Fibroblast of villous mesenchyme (primary cell): ENCODE results near the gene AMMECR1. TPM values are rescaled to one million over a fixed set of nuclear protein-coding genes. Genes with fewer than 3 reads are reported as not detected.
A peak's percentile ranks its signal among the peaks of the same experiment; 100 is the strongest.

Experiments
- DNase-seq: peaks from one replicate; pipeline ENCODE4 v3.0.0-alpha.2; 2010; ENCODE audit warnings: low read depth
- H3K4me3 ChIP-seq: 2 replicates; pipeline ENCODE4 v1.5.1; 2011; ENCODE audit warnings: low read depth, mild to moderate bottlenecking, low read length
- total RNA-seq: library from RNA; depleted of rRNA; stranded (reverse); fragments of >200 nt; gene quantifications from 2 replicates; pipeline ENCODE4 v1.2.3, GENCODE V29; 2012
- TF ChIP-seq, protein P1 (sequence below): IDR thresholded peaks from 2 replicates; pipeline ENCODE4 v1.5.1; 2012; ENCODE audit warnings: low read depth, mild to moderate bottlenecking, low read length; ENCODE audit not compliant: insufficient read depth

Gene AMMECR1
- total RNA-seq, 1 donor = 21.6 TPM

DNA sequence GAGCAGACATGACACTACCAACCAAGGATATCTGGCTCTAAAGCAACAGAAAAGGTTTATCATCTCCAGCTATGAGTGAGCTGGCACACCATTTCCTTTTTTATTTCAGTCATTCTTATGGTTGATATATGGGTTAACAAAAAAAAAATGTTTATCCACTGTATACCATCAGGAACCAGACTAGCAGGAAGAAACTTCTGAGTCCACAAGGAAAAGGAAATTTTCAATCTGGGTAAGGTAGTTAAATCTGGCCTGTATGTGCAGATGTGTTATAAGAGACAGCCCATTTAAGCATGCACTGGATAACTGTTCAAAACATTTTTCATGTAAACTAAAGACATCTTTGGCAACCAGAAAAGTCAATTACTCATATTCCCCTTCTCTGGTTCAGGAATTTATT, 35.0 kb downstream of the AMMECR1 start:
- no peak for DNase-seq
- H3K4me3 ChIP-seq = no peak overlapping the region
- TF ChIP-seq, protein P1, sequence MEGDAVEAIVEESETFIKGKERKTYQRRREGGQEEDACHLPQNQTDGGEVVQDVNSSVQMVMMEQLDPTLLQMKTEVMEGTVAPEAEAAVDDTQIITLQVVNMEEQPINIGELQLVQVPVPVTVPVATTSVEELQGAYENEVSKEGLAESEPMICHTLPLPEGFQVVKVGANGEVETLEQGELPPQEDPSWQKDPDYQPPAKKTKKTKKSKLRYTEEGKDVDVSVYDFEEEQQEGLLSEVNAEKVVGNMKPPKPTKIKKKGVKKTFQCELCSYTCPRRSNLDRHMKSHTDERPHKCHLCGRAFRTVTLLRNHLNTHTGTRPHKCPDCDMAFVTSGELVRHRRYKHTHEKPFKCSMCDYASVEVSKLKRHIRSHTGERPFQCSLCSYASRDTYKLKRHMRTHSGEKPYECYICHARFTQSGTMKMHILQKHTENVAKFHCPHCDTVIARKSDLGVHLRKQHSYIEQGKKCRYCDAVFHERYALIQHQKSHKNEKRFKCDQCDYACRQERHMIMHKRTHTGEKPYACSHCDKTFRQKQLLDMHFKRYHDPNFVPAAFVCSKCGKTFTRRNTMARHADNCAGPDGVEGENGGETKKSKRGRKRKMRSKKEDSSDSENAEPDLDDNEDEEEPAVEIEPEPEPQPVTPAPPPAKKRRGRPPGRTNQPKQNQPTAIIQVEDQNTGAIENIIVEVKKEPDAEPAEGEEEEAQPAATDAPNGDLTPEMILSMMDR = no peak

DNA sequence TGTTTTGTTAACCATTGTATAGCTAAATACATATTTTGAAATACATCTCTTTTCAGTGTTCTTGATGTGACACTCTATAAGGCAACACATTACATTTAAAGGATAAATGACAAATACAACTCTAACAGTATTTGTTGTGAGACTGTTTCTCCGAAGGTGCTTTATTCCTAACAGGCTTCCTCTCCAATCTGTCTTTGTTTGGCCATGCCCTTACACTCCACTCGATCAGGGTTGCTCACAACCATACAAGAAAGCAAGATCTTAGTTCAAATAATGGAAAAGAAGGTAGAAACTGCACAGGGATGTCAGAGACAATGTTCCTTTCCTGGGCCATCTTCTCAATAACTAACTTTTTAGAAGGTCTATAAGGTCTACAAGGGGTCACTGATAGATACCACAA, 36.5 kb downstream of the AMMECR1 start:
- TF ChIP-seq, protein P1 = no peak
- no peak overlapping the region for H3K4me3 ChIP-seq
- no peak for DNase-seq

DNA sequence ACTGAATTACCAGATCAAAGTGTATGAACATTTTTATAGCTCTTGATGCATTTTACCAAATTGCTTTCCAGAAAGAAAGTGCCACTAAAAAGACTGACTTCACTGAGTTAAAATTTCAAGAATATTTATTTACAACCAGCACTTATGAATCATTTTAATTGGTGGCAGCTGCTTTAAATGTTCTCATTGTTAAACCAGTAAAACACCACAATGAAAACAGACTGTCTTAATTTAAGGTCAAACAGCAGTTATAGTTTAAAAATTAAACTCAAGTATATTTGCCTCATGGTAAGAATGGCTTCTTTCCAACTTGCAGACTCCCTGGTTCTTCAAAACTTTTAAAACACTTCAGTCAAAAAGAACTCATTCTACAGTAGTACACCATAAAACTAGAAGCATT, 36.9 kb downstream of the AMMECR1 start:
- no peak overlapping the region for H3K4me3 ChIP-seq
- DNase-seq = peak; percentile 66
- TF ChIP-seq, protein P1 = no peak

DNA sequence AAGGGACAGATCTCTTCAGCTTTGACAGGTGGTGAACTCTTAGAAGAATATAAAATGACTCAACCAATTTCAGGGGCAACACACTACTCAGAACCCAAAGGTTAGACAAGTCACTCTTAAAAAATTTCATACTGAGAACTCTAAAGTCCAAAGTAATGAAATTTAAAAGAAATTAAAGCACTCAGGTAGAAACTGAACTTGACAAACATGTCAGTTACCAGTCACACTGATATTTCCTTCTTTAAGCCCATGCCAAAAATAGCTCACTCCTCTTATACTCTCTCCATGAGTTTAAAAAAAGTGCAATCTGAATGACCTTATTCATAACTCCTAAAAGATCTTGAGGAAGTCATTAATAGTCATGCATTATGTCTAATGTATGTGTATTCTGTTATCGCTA, 40.3 kb downstream of the AMMECR1 start:
- no peak overlapping the region for H3K4me3 ChIP-seq
- TF ChIP-seq, protein P1 = no peak
- no peak for DNase-seq

DNA sequence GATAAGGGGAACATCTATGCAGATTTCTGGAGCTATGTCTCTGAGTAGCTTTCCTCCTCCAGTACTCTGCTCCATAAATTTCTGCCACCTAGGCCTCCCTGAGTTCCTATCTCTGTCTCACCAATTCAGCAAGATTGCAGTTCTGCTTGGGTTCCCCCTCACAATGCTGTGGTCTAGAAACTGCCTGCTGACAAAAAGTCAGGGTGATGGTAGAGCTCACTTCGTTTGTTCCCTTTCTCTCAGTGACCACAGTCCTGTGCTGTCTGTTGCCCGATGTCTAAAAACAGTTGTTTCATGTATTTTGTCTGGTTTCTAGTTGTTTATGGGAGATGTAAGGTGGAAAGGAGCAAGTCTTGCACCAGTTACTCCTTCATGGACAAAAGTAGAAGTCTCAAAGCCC, 41.1 kb downstream of the AMMECR1 start:
- no peak for DNase-seq
- TF ChIP-seq, protein P1 = no peak
- H3K4me3 ChIP-seq = no peak overlapping the region

DNA sequence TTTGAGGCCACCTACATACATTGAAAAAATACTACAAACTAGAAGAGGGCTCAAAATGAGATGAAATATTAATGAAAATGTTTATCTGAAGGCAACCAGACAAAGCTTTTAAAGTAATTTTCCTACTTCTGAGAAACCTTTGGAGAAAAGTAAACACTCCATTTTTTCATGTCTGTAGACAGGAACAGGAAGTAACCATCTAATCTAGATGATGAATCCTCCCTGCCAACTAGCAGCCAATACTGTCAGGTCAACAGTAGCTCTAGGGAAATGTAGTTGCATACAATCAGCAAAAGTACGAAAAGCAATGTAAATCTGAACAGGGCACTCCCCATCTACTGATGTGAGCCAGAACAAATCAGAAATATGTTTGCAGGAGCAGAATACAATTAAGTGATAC, 49.0 kb downstream of the AMMECR1 start:
- TF ChIP-seq, protein P1 = no peak
- H3K4me3 ChIP-seq = no peak overlapping the region
- peak; percentile 19 for DNase-seq

DNA sequence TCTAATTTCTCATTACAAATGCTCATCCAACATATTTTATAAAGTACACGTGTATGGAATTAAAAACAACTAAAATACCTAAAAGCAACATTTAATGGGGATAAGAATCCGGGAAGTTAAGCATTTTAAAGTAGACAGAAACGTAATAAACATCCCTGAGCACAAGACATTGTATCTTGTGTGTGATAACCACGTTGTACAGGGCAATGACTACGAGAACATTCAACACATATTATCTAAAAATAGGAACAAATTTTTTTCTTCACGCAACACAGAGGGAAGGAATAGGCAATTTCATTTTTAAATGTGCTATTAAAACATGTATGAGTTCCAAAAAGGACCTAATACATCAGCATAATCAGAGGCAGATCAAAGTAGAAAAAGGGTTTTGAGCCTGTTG, 49.5 kb downstream of the AMMECR1 start:
- DNase-seq = no peak
- H3K4me3 ChIP-seq = no peak overlapping the region
- TF ChIP-seq, protein P1 = no peak
